Adrenal gland (tissue), 5 donors: ENCODE data around the gene NSMCE4A.

Experiments
- POLR2A ChIP-seq, 2 donors: fragments of 450-650 bp; IDR thresholded peaks; one replicate each; pipeline ENCODE4 v1.6.1; 2017; ENCODE audit warnings: antibody characterized with exemption in 2 of 2, mild to moderate bottlenecking in 2 of 2, moderate library complexity in 1 of 2
- TF ChIP-seq, protein P1 (sequence below), 6 experiments: fragments of 450-650 bp in 4 of 6; fragments of 200-600 bp in 2 of 6; sonication (generic) in 1 of 6; IDR thresholded peaks; 1 replicate in 5 of 6; 2 replicates in 1 of 6; pipeline versions ENCODE4 v1.5.1 to v1.8.0; 2016 to 2021; ENCODE audit warnings: antibody characterized with exemption in 6 of 6, mild to moderate bottlenecking in 2 of 6, moderate library complexity in 1 of 6
- donor health status: DM: no; HTN: no; CAD: no.

DNA sequence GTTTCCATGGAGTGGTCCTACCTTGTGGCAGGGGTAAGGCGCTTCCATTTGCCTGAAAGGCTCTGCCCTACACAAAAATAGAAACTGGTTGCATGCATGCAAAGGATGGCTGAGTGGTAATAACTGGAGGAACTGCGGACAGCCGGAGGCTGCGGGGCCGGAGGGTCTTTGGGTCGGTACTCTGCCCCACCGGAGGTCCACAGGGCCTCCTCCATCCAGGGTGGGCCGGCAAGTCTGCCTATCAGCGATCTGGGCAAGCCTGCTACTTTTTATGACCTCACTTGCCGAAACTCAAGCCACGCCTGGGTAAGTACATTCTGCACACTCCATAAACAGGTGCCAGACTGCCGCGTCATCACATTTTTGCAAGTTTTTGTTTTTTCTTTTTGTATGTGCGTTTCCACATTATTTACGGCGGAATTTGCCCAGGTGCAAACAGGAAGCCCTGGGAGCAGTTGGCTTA lies 44.0 kb upstream of the NSMCE4A start:
- TF ChIP-seq, protein P1, sequence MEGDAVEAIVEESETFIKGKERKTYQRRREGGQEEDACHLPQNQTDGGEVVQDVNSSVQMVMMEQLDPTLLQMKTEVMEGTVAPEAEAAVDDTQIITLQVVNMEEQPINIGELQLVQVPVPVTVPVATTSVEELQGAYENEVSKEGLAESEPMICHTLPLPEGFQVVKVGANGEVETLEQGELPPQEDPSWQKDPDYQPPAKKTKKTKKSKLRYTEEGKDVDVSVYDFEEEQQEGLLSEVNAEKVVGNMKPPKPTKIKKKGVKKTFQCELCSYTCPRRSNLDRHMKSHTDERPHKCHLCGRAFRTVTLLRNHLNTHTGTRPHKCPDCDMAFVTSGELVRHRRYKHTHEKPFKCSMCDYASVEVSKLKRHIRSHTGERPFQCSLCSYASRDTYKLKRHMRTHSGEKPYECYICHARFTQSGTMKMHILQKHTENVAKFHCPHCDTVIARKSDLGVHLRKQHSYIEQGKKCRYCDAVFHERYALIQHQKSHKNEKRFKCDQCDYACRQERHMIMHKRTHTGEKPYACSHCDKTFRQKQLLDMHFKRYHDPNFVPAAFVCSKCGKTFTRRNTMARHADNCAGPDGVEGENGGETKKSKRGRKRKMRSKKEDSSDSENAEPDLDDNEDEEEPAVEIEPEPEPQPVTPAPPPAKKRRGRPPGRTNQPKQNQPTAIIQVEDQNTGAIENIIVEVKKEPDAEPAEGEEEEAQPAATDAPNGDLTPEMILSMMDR (IDR thresholded peaks at IDR 0.05): no peak
- no peak for TF ChIP-seq POLR2A (IDR thresholded peaks at IDR 0.05)
